HepG2 (cell line): ENCODE results near the gene CHRD. TPM values are rescaled to one million over a fixed set of nuclear protein-coding genes. Genes with fewer than 3 reads are reported as not detected.

Experiments
- ATAD3A ChIP-seq: sonication (generic); formaldehyde crosslinking; IDR thresholded peaks from 2 replicates; pipeline ENCODE4 v1.4.0; 2020; ENCODE audit warnings: missing genetic modification reagents
- MATR3 ChIP-seq: sonication (generic); formaldehyde crosslinking; IDR thresholded peaks from 2 replicates; pipeline ENCODE4 v1.4.0; 2020; ENCODE audit warnings: missing genetic modification reagents
- MED13 ChIP-seq: sonication (generic); formaldehyde crosslinking; IDR thresholded peaks from 2 replicates; pipeline ENCODE4 v1.5.0; 2020; ENCODE audit warnings: missing genetic modification reagents
- MEIS1 ChIP-seq: sonication (generic); formaldehyde crosslinking; IDR thresholded peaks from 2 replicates; pipeline ENCODE4 v1.9.0; 2021; ENCODE audit warnings: mild to moderate bottlenecking, missing genetic modification reagents, moderate library complexity, borderline replicate concordance
- PAWR ChIP-seq: sonication (generic); formaldehyde crosslinking; IDR thresholded peaks from 2 replicates; pipeline ENCODE4 v1.4.0; 2020; ENCODE audit warnings: missing genetic modification reagents, mild to moderate bottlenecking, borderline replicate concordance
- POLR2G ChIP-seq: fragments of 200-400 bp; formaldehyde crosslinking; IDR thresholded peaks from 2 replicates; pipeline ENCODE4 v1.6.1; 2018; ENCODE audit warnings: mild to moderate bottlenecking, low read depth, low read length, moderate library complexity
- RBM22 ChIP-seq: fragments of 200-400 bp; formaldehyde crosslinking; optimal IDR thresholded peaks from 2 replicates; pipeline ENCODE3; 2017; ENCODE audit warnings: mild to moderate bottlenecking, low read length, moderate library complexity
- STAT5B ChIP-seq: sonication (generic); formaldehyde crosslinking; IDR thresholded peaks from 2 replicates; pipeline ENCODE4 v1.4.0; 2020; ENCODE audit warnings: missing genetic modification reagents
- THYN1 ChIP-seq: sonication (generic); formaldehyde crosslinking; IDR thresholded peaks from 2 replicates; pipeline ENCODE4 v1.8.1; 2023; ENCODE audit warnings: low read depth, mild to moderate bottlenecking, moderate library complexity, missing genetic modification reagents, borderline replicate concordance
- YEATS4 ChIP-seq: sonication (generic); formaldehyde crosslinking; IDR thresholded peaks from 2 replicates; pipeline ENCODE4 v1.4.0; 2020; ENCODE audit warnings: missing genetic modification reagents, borderline replicate concordance
- ZBTB1 ChIP-seq: sonication (generic); formaldehyde crosslinking; IDR thresholded peaks from 2 replicates; pipeline ENCODE4 v1.4.0; 2020; ENCODE audit warnings: missing genetic modification reagents, borderline replicate concordance
- ZBTB38 ChIP-seq: sonication (generic); formaldehyde crosslinking; IDR thresholded peaks from 2 replicates; pipeline ENCODE4 v1.5.1; 2020; ENCODE audit warnings: mild to moderate bottlenecking, missing genetic modification reagents
- ZNF468 ChIP-seq: sonication (generic); formaldehyde crosslinking; IDR thresholded peaks from 2 replicates; pipeline ENCODE4 v1.8.0; 2022; ENCODE audit warnings: mild to moderate bottlenecking, moderate library complexity, missing genetic modification reagents
- ZNF841 ChIP-seq: sonication (generic); formaldehyde crosslinking; IDR thresholded peaks from 2 replicates; pipeline ENCODE4 v1.8.1; 2023; ENCODE audit warnings: missing genetic modification reagents, borderline replicate concordance
- ZSCAN21 ChIP-seq: sonication (generic); formaldehyde crosslinking; IDR thresholded peaks from 2 replicates; pipeline ENCODE4 v1.8.0; 2022; ENCODE audit warnings: mild to moderate bottlenecking, missing genetic modification reagents, moderate library complexity, borderline replicate concordance
- polyA plus RNA-seq, 8 experiments: library from polyadenylated mRNA; depleted of rRNA in 3 of 8; stranded (reverse) in 7 of 8; unstranded in 1 of 8; fragments of >200 nt; fragmentation: Illumina TruSeq in 4 of 8; extraction: Trizol in 4 of 8; gene quantifications; 2 replicates each; pipeline versions ENCODE4 v1.2.1 to v1.2.3, GENCODE V29; 2011 to 2016; ENCODE audit warnings: low read depth in 4 of 8, missing spikeins in 1 of 8, mixed read lengths in 1 of 8; ENCODE audit not compliant: insufficient read depth in 1 of 8
- total RNA-seq, 5 experiments: library from RNA; depleted of rRNA; stranded (reverse); fragments of >200 nt; fragmentation: Illumina TruSeq; extraction: Trizol; gene quantifications; 2 replicates each; pipeline ENCODE4 v1.2.3, GENCODE V29; 2016; ENCODE audit warnings: low read depth in 1 of 5
- TF ChIP-seq, protein P1 (sequence below): sonication (generic); formaldehyde crosslinking; IDR thresholded peaks from 2 replicates; pipeline ENCODE4 v1.4.0; 2020; ENCODE audit warnings: mild to moderate bottlenecking, missing genetic modification reagents, borderline replicate concordance
- TF ChIP-seq, protein P2 (sequence below): IDR thresholded peaks from 2 replicates; pipeline ENCODE4 v1.6.1; 2018; ENCODE audit warnings: missing genetic modification reagents, mild to moderate bottlenecking, missing compliant biosample characterization
- TF ChIP-seq, protein P3 (sequence below): sonication (generic); formaldehyde crosslinking; conservative IDR thresholded peaks from 2 replicates; pipeline ENCODE4 v1.4.0; 2020; ENCODE audit warnings: missing genetic modification reagents
- TF ChIP-seq, protein P4 (sequence below): IDR thresholded peaks from 2 replicates; pipeline ENCODE4 v1.6.1; 2016
- TF ChIP-seq, protein P5 (sequence below): sonication (generic); formaldehyde crosslinking; IDR thresholded peaks from 2 replicates; pipeline ENCODE4 v1.4.0; 2020; ENCODE audit warnings: missing genetic modification reagents, low read depth, mild to moderate bottlenecking, borderline replicate concordance
- TF ChIP-seq, protein P6 (sequence below): sonication (generic); formaldehyde crosslinking; IDR thresholded peaks from 2 replicates; pipeline ENCODE4 v1.5.0; 2020; ENCODE audit warnings: missing genetic modification reagents
- TF ChIP-seq, protein P7 (sequence below): sonication (generic); formaldehyde crosslinking; IDR thresholded peaks from 2 replicates; pipeline ENCODE4 v1.4.0; 2020; ENCODE audit warnings: mild to moderate bottlenecking, missing genetic modification reagents

The CHRD gene
- total and polyA plus RNA-seq, 2 of the 13 experiments (the other 11 are each of a cell fraction or from before 2014, with no cell fraction given): 22.2 to 35.2 TPM

DNA sequence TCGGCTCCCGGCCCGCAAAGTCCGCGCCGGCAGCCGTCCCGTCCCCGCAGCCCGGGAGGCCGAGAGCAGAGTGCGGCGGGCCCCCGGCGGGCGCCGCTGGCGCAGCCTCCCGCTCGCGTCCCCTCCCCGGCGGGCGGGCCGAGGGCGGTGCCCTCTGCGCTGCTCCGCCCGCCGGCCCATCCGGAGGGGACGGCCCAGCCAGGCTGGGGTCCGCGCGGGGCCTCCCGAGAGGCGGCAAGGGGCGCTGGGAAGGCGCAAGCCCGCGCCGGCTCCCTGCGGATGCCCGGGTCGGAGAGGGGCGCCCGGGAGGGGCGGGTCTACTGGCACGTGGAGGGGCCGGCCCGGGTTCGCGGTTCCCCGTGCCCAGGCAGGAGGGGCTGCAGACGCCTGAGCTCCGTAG, 18.3 kb upstream of the CHRD start, which contains the start of the genes CLCN2 and POLR2H (continued):
- TF ChIP-seq, protein P1, sequence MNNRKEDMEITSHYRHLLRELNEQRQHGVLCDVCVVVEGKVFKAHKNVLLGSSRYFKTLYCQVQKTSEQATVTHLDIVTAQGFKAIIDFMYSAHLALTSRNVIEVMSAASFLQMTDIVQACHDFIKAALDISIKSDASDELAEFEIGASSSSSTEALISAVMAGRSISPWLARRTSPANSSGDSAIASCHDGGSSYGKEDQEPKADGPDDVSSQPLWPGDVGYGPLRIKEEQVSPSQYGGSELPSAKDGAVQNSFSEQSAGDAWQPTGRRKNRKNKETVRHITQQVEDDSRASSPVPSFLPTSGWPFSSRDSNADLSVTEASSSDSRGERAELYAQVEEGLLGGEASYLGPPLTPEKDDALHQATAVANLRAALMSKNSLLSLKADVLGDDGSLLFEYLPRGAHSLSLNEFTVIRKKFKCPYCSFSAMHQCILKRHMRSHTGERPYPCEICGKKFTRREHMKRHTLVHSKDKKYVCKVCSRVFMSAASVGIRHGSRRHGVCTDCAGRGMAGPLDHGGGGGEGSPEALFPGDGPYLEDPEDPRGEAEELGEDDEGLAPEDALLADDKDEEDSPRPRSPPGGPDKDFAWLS (CRISPR knock-in tag): no peak
- TF ChIP-seq THYN1 (CRISPR knock-in tag) (no peak), MATR3 (CRISPR knock-in tag) (no peak), YEATS4 (CRISPR knock-in tag) (peak; percentile 88), POLR2G (peak; percentile 77; the same call in 1 of the 2 replicates), ZBTB38 (CRISPR knock-in tag) (no peak), PAWR (no peak), ATAD3A (CRISPR knock-in tag) (no peak), ZSCAN21 (CRISPR knock-in tag) (no peak), ZNF468 (CRISPR knock-in tag) (no peak), MED13 (0 out of 2 replicates have a peak, but pooled peaks have one; percentile 46), STAT5B (CRISPR knock-in tag) (no peak), MEIS1 (CRISPR knock-in tag) (no peak; the same call in 1 of the 2 replicates), ZBTB1 (CRISPR knock-in tag) (no peak), RBM22 (no peak), ZNF841 (CRISPR knock-in tag) (no peak)
- TF ChIP-seq, protein P2, sequence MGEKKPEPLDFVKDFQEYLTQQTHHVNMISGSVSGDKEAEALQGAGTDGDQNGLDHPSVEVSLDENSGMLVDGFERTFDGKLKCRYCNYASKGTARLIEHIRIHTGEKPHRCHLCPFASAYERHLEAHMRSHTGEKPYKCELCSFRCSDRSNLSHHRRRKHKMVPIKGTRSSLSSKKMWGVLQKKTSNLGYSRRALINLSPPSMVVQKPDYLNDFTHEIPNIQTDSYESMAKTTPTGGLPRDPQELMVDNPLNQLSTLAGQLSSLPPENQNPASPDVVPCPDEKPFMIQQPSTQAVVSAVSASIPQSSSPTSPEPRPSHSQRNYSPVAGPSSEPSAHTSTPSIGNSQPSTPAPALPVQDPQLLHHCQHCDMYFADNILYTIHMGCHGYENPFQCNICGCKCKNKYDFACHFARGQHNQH (CRISPR knock-in tag): no peak
- TF ChIP-seq, protein P3, sequence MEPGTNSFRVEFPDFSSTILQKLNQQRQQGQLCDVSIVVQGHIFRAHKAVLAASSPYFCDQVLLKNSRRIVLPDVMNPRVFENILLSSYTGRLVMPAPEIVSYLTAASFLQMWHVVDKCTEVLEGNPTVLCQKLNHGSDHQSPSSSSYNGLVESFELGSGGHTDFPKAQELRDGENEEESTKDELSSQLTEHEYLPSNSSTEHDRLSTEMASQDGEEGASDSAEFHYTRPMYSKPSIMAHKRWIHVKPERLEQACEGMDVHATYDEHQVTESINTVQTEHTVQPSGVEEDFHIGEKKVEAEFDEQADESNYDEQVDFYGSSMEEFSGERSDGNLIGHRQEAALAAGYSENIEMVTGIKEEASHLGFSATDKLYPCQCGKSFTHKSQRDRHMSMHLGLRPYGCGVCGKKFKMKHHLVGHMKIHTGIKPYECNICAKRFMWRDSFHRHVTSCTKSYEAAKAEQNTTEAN (CRISPR knock-in tag): peak; percentile 56; the same call in 1 of the 2 replicates
- TF ChIP-seq, protein P4, sequence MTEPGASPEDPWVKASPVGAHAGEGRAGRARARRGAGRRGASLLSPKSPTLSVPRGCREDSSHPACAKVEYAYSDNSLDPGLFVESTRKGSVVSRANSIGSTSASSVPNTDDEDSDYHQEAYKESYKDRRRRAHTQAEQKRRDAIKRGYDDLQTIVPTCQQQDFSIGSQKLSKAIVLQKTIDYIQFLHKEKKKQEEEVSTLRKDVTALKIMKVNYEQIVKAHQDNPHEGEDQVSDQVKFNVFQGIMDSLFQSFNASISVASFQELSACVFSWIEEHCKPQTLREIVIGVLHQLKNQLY (CRISPR knock-in tag): no peak
- TF ChIP-seq, protein P5, sequence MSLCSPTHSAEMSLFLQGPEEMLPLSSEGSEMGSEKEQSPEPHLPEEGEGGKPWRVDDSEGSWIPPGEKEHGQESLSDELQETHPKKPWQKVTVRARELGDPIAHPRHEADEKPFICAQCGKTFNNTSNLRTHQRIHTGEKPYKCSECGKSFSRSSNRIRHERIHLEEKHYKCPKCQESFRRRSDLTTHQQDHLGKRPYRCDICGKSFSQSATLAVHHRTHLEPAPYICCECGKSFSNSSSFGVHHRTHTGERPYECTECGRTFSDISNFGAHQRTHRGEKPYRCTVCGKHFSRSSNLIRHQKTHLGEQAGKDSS: no peak
- TF ChIP-seq, protein P6, sequence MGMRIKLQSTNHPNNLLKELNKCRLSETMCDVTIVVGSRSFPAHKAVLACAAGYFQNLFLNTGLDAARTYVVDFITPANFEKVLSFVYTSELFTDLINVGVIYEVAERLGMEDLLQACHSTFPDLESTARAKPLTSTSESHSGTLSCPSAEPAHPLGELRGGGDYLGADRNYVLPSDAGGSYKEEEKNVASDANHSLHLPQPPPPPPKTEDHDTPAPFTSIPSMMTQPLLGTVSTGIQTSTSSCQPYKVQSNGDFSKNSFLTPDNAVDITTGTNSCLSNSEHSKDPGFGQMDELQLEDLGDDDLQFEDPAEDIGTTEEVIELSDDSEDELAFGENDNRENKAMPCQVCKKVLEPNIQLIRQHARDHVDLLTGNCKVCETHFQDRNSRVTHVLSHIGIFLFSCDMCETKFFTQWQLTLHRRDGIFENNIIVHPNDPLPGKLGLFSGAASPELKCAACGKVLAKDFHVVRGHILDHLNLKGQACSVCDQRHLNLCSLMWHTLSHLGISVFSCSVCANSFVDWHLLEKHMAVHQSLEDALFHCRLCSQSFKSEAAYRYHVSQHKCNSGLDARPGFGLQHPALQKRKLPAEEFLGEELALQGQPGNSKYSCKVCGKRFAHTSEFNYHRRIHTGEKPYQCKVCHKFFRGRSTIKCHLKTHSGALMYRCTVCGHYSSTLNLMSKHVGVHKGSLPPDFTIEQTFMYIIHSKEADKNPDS (CRISPR knock-in tag): no peak
- TF ChIP-seq, protein P7, sequence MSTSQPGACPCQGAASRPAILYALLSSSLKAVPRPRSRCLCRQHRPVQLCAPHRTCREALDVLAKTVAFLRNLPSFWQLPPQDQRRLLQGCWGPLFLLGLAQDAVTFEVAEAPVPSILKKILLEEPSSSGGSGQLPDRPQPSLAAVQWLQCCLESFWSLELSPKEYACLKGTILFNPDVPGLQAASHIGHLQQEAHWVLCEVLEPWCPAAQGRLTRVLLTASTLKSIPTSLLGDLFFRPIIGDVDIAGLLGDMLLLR (CRISPR knock-in tag): no peak
